Measurements from ENCODE around the gene GPC5. TPM values are rescaled to one million over a fixed set of nuclear protein-coding genes. Genes with fewer than 3 reads are reported as not detected.

The GPC5 gene
- total RNA-seq, 2 donors from 2014 or later = 0.83 to 1.3 TPM

- H3K27ac ChIP-seq = no peak overlapping the region
- TF ChIP-seq CTCF (IDR thresholded peaks at IDR 0.05) = no peak
Measured at GRCh38 chr13:91632086-91632485, 233.7 kb downstream of the GPC5 start.

GRCh38 chr13:91639330-91639729, 240.9 kb downstream of the GPC5 start:
- Histone ChIP-seq H3K4me1 (no peaks in the 10 kb centered on the region), H3K9me3 (no peaks in the 10 kb centered on the region), H3K4me3 (no peak overlapping the region), H3K36me3 (no peaks in the 10 kb centered on the region), H3K27me3 (no peaks in the 10 kb centered on the region), H3K27ac (no peak overlapping the region)
- TF ChIP-seq CTCF (IDR thresholded peaks at IDR 0.05) = no peak
- DNase-seq (ENCODE audit: low spot score) = no peak

More at GRCh38 chr13:91632086-91632485, 233.7 kb downstream of the GPC5 start:
- no peaks in the 10 kb centered on the region for H3K4me1 ChIP-seq
- H3K27me3 ChIP-seq = no peaks in the 10 kb centered on the region
- DNase-seq (ENCODE audit: low spot score) = no peak
- no peak overlapping the region for H3K4me3 ChIP-seq
- no peaks in the 10 kb centered on the region for H3K36me3 ChIP-seq
- no peaks in the 10 kb centered on the region for H3K9me3 ChIP-seq

- Histone ChIP-seq H3K27me3 (no peaks in the 10 kb centered on the region), H3K36me3 (no peaks in the 10 kb centered on the region), H3K9me3 (no peaks in the 10 kb centered on the region), H3K4me3 (no peak overlapping the region), H3K4me1 (no peaks in the 10 kb centered on the region), H3K27ac (no peak overlapping the region)
- DNase-seq (ENCODE audit: low spot score) = no peak
- no peak for TF ChIP-seq CTCF (IDR thresholded peaks at IDR 0.05)
Measured at GRCh38 chr13:91643394-91643793, 245.0 kb downstream of the GPC5 start.

- Histone ChIP-seq H3K4me3 (no peak overlapping the region), H3K36me3 (no peaks in the 10 kb centered on the region), H3K4me1 (no peaks in the 10 kb centered on the region), H3K27ac (no peak overlapping the region), H3K27me3 (no peaks in the 10 kb centered on the region), H3K9me3 (no peaks in the 10 kb centered on the region)
- no peak for DNase-seq (ENCODE audit: low spot score)
- TF ChIP-seq CTCF (IDR thresholded peaks at IDR 0.05) = no peak
Measured at GRCh38 chr13:91644806-91645205, 246.4 kb downstream of the GPC5 start.

GRCh38 chr13:91647361-91647990, 249.1 kb downstream of the GPC5 start:
- Histone ChIP-seq H3K9me3 (no peaks in the 10 kb centered on the region), H3K4me3 (no peak overlapping the region), H3K27me3 (no peaks in the 10 kb centered on the region), H3K4me1 (no peaks in the 10 kb centered on the region), H3K36me3 (no peaks in the 10 kb centered on the region), H3K27ac (no peak overlapping the region)
- peak in 1 of 2 donors; percentile 44 for TF ChIP-seq CTCF (IDR thresholded peaks at IDR 0.05)
- DNase-seq (ENCODE audit: low spot score) = no peak

- no peaks in the 10 kb centered on the region for H3K36me3 ChIP-seq
- no peaks in the 10 kb centered on the region for H3K9me3 ChIP-seq
- no peak overlapping the region for H3K4me3 ChIP-seq
- no peak for TF ChIP-seq CTCF (IDR thresholded peaks at IDR 0.05)
- H3K27me3 ChIP-seq = no peaks in the 10 kb centered on the region
- H3K4me1 ChIP-seq = no peaks in the 10 kb centered on the region
- no peak for DNase-seq (ENCODE audit: low spot score)
- H3K27ac ChIP-seq = no peak overlapping the region
Measured at GRCh38 chr13:91648012-91648411, 249.6 kb downstream of the GPC5 start.

Data from right atrium auricular region (tissue), 2 donors.